GM21576 (cell line): ENCODE results near the gene LRRC8B.
"Not testable (repeated sequence)": the region's sequence is repeated elsewhere in the genome, so short reads cannot be mapped to it uniquely, and the experiment has no call there.

Experiments
- ATAC-seq: cut with Tn5 transposase; IDR thresholded peaks from one replicate; pipeline ENCODE4 v1.9.1; 2021; ENCODE audit warnings: mild to moderate bottlenecking, moderate library complexity; ENCODE audit not compliant: unreplicated experiment

The LRRC8B gene

DNA sequence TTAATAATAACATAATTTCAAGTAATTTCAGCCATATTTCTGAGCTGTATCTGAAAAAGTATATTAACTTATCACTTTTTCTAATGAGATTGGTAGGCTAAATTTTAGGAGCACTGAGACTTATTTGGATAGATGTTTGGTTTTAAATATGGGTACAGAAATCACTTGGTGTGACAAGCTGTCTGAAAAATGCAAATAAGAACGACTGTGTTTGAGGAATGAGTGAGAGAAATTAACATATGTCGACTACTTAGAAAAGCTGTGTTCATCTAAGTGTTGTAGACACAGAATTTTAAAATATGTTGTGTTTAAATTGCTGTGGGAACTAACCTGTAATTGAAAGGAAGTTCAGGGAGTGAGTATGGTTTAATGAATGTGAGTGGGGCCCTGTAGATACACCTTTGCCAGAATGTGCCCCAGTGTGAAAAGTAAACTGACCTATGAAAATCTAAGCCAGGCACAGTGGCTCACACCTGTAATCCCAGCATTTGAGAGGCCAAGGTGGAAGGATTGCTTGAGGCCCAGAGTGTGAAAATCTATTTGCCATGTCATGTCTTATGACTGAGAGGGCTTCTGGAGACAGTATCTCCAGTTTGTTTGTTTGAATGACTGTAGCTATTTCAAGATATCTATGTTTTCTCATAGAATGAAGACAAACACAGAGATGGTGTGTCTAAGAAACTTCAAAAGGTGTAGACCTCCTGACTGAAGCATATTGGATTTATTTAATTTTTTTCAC, 54.5 kb downstream of the LRRC8B start:
- ATAC-seq: no peak

DNA sequence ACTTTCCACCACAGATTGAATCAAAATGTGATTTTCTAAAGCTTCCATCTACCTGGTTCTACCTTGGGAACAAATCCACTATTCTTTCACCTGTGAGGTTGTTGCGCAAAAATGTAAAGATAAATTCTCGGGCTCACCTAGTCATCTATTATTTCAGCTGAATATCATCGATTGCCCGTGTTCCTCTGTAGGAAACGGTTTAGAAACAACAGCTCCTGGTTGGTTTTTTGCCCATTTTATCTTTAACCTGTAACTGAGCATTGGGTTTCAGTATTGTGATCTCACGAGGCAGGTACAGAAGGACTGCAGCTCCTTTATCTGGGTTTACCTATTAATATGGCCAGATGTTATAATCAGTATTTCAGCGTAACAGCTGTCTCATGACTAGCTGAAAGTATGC, 55.4 kb downstream of the LRRC8B start:
- ATAC-seq: no peak

DNA sequence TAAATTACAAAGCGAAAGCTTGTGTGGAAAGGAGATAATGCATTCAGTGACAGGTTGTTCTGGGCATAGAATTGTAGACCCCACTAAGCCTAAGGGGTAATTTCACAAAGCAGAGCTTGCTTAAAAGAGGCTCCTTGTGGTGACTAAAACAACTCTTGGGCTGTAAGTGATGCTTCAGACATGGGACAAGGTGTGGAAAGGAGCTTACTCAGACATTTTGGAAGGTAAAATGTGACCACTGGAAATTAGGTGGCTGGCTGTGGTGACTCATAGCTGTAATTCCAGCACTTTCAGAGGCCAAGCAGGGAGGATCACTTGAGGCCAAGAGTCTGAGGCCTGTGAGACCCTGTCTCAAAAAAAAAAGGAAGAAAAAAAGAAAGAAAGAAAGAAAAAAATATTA, 57.2 kb downstream of the LRRC8B start:
- no peak for ATAC-seq

DNA sequence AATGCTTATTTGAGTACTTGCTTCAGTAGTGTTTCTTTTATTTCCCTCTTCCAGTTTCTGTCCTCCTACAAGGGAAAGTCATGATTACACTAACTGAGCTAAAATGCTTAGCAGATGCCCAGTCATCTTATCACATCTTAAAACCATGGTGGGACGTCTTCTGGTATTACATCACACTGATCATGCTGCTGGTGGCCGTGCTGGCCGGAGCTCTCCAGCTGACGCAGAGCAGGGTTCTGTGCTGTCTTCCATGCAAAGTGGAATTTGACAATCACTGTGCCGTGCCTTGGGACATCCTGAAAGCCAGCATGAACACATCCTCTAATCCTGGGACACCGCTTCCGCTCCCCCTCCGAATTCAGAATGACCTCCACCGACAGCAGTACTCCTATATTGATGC, 57.9 kb downstream of the LRRC8B start:
- ATAC-seq: no peak

DNA sequence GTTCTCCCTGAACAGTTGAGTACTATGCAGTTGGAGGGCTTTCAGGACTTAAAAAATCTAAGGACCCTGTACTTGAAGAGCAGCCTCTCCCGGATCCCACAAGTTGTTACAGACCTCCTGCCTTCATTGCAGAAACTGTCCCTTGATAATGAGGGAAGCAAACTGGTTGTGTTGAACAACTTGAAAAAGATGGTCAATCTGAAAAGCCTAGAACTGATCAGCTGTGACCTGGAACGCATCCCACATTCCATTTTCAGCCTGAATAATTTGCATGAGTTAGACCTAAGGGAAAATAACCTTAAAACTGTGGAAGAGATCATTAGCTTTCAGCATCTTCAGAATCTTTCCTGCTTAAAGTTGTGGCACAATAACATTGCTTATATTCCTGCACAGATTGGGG, 59.6 kb downstream of the LRRC8B start:
- no peak for ATAC-seq

DNA sequence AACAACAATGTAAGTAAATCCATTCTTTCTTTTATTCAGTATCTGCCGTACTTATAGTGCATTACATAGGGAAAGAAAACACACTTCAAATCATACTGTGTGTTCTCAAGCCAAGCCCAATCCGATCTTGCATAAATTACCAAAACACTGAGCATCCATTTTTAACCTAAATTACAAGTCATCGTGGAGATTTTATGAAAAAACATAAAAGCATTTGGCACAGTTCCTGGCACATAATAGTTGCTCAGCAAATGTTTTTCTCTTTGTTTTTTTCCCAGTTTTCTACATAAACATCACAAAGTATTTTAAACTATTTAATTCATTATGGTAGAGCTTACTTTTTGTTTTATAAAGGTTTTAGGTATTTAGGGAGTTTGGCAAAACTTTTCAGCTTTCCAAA, 60.2 kb downstream of the LRRC8B start:
- ATAC-seq: no peak

DNA sequence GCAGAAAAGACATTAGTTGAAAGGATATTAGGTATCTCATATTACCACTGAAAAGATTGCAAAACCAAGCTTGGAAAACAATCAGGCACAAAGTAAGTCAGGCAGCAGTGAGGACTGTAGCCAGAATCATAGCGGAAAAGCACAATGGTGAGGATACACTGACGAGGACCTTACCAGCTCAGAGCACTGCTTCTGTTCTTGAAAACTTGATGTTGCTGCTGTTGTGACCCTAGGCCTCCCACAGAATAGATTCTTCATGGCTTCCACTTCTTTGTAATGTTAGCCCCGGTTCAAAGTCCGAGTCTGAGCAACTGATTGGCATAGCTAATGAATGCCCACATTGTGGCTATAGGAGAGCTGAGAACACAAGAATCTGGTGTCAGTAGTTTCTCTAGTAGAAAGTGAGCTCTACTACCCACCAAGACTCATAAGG, 63.1 kb downstream of the LRRC8B start:
- ATAC-seq: no peak

DNA sequence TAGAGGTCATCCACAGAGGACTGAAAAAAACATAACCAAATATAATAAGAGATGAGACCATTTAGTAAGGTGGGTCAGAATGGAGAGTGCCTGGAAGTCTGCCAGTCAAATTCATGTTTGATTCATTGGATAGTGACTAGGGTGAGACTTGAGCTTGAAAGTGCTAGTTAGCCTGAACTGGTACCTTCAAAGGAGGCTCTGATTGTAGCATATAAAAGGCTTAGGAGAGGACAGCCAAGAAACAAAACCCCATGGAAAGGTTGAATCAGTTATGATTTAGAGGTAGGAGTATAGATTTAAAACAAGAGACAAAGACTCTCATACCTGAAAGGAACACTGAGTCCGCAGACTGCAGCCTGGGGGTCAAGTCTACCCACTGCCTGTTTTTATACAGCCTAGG, 63.9 kb downstream of the LRRC8B start:
- ATAC-seq: no peak

DNA sequence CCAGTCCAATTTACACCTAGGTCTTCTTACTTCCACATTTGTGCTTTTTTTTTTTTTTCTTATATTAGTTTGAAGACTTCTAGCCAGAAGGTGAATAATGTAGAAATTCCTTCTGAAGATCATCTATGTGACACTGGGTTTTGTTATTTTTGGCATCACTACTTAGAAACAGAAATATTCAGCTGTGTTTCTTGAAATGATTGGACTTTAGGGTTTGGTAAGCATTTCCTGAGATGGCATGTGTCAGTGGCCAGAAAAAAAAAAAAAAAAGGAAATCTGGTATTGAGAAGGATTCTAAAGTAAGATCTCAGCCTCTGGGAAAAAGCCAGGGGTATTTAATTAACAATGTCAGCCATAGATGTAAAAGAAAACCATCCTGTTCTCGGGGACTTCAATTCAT, 64.9 kb downstream of the LRRC8B start:
- no peak for ATAC-seq

DNA sequence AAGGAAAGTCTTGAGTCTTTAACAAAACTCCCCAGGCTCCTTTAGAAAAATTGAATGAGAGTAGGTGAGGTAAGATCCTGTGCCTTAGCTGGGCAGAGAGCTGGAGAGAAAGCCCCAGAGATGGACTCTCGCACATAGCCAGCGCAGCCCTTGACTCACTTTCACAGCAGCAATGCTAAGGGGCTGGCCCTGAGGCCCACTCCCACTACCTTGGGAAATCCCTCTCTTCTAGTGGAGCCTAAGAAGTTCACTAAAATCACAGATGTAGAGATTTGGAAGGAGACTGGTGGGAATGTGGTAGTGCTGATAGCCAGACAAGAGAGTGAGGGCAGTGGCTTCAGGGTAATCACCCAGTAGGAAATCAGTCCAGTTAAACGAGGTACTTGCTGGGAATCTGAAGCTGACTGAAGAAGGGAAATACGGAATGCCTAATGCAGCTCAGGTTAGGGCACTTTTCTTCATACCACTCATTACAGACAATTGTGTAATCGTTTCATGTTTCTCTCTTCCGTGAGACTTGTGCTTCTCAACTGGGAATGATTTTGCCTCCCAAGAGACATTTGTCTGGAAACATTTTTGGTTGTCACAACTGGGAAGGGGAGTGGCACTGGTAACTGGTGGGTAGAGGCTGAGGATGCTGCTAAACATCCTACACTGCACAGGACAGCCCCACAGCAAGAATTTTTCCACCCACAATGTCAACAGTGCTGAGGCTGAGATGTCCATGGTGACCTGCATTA, 65.9 kb downstream of the LRRC8B start:
- ATAC-seq: no peak

DNA sequence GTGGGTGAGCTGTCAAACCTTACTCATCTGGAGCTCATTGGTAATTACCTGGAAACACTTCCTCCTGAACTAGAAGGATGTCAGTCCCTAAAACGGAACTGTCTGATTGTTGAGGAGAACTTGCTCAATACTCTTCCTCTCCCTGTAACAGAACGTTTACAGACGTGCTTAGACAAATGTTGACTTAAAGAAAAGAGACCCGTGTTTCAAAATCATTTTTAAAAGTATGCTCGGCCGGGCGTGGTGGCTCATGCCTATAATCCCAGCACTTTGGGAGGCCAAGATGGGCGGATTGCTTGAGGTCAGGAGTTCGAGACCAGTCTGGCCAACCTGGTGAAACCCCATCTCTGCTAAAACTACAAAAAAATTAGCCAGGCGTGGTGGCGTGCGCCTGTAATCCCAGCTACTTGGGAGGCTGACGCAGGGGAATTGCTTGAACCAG, 68.3 kb downstream of the LRRC8B start:
- not testable (repeated sequence) for ATAC-seq

DNA sequence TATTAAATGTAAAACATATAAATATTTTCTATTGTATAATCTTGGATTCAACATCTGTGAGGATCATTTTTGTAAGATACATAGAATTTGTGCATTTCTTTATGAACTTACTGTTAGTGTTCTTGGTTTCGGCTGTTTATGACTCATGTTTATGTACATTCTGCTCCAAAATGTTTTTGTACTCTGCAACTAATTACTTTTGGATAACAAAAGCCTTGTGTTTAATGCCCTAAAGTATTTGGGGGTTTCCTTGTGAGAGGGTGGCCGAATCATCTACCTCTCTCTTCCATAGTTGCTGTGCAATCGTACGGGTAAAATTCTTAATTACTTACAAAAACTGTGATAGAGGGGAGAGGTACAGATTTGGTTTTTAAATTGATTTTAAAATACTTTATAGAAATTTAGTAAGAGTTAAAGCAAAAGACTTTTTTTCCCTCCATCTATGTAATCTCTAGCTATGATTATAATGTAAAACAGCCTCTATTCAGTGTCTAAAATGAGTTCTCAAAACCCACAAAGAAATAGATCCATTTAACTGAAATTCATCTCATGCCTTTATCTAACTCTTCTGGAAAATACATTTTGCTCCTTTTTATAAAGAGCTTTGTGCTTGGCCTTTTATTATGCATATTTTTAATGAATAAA, 69.6 kb downstream of the LRRC8B start:
- ATAC-seq: no peak

DNA sequence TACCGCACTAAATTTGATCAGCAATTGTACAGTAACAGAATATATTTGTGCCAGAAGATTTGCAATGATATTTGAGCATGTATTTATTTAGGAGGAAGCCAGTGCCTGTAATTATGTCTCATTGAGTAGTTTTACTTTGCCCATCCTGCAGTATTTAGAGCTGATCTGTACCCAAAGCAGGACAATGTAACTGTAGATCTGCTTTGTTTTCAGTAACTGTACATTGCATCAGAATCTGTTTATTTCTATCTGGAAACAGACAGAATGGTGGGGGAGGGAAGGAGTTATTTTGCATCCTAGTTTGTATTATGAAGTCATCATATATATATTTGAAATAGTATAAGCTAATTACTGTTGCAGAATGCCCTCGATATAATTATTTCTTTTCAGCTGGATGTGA, 72.1 kb downstream of the LRRC8B start:
- ATAC-seq: no peak

DNA sequence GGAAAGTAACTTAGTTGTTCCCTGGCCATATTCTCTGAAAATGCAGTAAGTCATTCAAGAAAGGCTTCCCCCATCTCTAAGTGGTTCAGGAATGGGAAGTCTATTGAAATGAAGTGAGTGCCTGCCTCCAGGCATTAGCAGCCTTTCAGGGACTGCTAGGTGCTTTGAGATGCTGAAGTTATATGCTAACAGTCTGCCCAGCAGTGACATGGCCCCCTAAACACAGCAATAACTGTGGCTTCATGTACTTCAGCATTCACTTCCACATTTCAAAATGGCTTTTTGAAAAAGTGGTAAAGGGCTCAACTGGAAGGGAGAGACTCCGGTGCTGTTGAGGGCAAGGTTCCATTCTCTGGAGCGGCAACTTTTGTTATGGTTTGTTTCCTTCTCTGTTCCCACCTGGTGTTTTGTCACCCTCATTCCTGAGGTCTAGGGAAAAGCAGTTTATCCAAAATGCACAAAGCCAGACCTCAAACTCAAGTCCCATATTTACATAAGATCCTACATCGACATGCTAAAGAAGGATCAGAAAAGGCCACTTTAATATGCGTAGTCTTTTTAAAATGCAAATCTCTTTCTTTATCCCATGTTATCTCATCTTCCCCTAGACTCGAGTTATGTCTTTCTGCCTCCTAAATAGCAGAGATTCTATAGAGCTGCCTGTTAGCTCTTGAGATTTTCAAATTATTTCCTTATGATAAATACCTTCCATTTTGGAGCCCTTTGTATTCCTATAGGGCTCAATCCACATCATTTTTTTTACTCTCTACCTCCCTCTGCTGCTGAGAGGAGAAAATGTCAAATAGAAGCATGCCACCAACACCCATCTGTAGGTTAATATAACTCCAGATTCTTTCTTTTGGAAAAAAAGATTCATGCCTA, 74.1 kb downstream of the LRRC8B start:
- ATAC-seq: no peak

DNA sequence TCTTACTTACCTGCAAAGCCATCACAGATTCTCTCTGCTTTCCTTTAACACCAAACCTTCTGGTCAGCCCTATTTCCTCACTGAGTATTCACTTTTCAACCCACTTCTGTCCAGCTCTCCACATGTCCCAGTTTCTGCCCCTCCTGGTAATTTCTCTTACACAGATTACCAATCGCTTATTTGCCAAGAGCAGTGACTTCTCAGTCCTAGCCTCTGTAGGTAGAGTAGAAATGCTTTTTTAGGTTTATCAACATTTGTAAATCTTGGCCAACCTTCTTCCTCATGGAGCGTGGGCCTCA, 74.7 kb downstream of the LRRC8B start:
- no peak for ATAC-seq

DNA sequence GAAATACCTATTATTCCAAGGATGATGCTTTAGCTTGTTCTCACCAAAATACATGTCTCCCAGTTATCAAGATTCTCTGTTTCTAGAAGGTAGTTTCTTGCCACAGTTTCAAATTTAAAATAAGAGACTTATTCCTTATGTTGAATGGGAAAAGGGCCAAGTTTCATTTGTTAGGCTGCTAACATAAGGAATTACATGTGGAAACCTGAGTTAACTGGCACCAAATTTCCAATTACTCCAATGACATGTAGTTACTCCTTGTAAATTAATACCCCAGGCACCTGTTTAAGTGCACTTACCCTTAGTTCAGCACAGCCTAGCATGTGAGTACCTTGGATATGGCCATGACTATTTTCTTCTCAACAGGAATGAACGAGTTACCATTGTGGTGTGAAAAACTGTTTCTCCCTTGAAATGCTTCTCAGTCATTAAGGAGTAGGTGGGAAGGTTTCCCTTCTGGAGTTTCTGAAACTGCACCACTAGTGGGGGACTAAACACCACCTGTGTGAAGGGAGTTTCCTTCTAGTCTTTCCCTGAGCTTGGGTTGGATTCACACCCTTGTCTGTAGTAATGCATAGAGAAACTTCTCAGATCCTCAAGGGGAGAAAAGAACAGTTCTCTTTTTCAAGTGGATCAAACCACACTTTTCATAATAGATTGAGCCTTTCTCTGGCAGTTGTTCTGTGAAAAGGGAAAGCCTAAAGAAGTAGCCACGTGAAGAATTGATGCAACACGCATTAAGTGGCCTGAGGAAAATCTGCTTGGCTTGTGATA, 76.0 kb downstream of the LRRC8B start:
- ATAC-seq: no peak

DNA sequence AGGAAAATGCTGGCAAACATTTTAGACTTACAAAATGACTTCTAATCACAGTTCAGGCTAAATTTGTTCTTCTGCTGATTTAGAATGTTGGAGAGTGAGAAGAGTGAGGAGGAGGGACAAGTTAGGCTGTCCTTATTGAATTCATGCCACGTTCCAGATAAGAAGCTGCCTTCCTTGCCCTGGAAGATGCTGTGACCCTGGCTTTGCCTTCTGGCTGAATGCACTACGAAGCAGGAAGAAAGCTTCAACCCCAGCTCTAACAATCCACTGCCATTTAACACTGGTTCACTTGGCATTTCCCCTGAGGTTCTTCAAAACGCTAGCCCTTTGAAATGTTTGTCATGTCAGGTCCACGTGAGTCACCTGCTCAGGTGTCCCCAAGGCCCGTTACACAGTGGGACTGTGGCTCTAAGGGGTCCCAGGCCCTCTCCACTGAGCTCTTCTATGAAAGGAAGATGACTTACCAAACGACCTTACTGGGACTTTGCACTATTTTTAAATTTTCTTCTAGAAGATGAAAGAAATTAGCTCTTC, 78.3 kb downstream of the LRRC8B start:
- no peak for ATAC-seq

DNA sequence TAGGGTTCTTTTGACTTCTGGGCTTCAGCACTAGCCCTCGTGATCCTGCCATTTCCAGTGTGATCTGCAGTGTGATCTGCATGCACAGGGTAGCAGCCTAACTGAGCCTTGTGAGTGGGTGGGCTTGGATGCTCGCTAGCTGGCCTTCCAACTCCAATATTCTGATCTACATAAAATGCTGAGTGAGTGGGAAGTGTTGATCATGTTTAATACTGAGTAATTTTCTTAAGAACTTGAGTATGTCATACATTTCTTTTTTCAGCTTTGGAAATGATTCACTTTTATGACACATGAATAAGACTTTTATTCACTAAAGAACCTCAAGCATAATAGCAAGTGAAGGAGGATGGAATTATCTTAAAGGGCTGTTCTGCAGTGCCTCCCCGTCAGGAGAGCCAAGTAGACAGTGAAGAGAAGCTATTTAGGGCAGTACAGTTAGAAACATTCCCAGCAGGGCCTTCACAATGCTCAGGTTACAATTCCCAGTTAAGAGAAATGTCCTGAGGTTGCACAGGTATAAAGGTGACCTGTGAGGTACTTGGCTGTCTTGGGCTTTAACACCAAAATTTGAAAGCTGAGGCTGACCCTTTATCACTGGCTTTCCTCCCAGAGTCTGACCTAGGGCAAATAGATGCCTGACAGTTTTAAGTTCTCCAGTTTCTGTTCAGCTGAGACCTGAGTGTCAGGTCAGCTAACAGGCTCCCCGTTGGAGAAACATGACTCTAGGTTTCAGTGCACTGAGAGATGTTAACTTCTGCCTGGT, 79.2 kb downstream of the LRRC8B start:
- no peak for ATAC-seq

DNA sequence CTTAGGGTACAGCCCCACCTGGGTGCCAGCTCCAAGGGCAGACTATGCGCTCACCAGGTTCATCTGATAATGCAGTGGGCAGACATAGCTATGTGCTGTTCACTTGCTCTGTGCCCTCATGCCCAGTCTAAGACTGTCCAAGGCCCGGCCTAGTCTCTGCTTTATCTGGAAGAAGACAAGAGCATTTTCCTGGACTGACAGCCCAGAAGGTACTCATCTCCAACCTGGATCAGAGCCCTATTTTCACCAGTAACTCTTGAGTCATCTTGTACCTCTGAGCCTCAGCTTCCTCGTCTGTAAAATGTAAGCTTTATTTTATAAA, 79.7 kb downstream of the LRRC8B start:
- no peak for ATAC-seq

DNA sequence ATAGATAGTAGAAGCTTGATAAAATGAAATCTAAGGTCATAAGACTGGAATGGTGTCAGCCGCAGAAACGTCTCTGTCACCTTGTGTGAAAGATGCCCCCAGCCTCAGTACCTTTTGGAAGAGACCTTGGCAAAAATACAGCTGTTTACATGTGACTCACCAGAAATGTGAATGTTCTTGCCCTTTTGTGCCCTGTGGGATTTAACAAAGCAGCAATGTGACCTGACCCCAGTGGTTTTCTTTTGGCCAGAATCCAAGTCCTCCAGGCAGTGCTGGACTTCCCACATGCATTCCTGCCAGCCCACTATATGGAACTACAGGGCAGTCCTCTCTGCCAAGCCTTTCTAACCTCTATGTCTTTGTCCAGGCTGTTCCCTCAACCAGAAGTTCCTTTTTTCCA, 81.1 kb downstream of the LRRC8B start:
- no peak for ATAC-seq
